ENCODE measurements around the gene SHISA8. TPM values are rescaled to one million over a fixed set of nuclear protein-coding genes. Genes with fewer than 3 reads are reported as not detected.

The SHISA8 gene
- total and polyA plus RNA-seq, 10 donors: 0.51 to 5.9 (median 3.0) TPM

DNA sequence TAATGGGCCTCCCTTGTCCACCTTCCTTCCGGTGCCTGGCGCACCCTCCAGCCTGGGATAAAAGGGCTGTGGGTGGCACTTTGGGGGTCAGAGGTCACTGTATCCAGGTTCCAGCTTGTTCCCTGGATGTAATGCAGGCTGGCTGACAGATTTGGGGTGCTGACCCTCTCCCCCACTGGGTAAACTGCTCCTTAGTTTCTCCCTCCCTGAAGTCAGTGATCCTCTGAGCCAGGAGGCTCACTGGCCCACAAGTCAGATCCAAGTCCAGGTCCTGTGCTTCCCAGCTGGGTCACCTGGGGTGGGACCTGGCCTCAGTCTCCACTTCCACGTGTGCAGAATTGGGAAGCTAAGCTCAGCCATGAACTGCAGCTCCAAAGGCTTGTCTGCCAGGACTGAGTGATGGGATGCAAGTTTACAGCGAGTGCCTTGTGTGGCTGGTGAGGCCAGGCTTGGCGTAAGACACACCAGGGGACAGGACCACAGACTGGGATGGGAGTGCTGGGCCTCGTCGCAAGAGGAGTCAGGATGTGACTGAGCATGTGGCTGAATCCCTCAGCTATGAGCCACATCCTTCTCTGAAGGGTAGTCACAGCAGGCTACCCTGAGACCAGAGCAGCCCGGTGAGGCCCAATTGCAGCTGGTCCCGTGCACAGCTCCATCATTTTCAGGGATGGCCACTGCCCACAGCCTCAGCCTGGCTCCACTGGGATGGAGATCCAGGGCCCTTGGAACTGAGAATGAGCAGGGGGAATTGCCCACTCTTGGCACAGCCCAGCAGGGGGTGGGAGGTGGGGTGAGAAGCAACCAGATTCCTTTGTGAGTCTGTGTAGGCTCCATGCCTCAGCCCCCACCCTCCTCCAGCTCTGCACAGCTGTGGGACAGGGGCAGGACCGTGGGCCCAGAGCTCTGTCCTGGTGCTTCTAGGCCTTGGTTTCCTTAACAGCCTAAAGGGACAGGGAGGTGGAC is 7.2 kb downstream of the SHISA8 start:
- Histone ChIP-seq H3K36me3 (peaks cover 0 to 54% (median 42%) of the 10 kb centered on the region in 6 donors), H3K4me1 (peaks cover 22 to 53% (median 39%) of the 10 kb centered on the region in 6 donors), H3K27ac (peak overlapping the region in 3 of 8 donors; percentile 19 to 74 (median 19)), H3K27me3 (replicated peaks in 1 of 7) (peaks cover 4 to 40% (median 34%) of the 10 kb centered on the region in 7 donors), H3K4me3 (no peak overlapping the region), H3K9me3 (no peaks in the 10 kb centered on the region)
- TF ChIP-seq CTCF (IDR thresholded peaks at IDR 0.05 in 8 of 11, conservative IDR thresholded peaks at IDR 0.05 in 3 of 11) (no peak), POLR2AphosphoS5 (IDR thresholded peaks at IDR 0.05) (peak in 2 of 3 donors; percentile 25 to 32), POLR2A (IDR thresholded peaks at IDR 0.05) (no peak)
- DNase-seq: no peak
- intact Hi-C loops (cut with DNase I; ENCODE audit: low total_unique reads): no loop called here
- 80 to 92% (median 84%) methylated on average over 8 to 10 of the region's 10 CpGs for WGBS, 5 donors

DNA sequence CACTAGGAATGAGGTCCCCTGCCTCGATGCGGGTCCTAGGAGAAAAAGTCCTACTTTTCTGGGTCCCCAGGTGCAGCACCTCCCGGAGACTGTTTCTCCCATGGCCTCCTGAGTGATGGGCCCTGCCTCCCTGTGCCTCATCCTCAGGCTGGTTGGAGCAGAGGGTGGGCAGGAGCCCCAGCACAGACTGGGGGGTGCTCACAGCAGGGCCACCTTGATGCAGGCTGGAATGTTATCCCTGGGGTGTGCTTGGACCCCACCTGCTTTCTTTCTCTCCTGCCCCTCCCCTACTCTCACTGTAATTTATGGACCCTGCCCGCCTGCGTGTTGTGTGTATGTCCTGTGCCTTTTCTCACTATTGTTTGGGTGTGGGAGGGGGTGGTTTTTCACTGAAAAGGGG is 8.1 kb downstream of the SHISA8 start:
- H3K9me3 ChIP-seq: no peaks in the 10 kb centered on the region
- TF ChIP-seq POLR2AphosphoS5 (IDR thresholded peaks at IDR 0.05) (no peak), POLR2A (IDR thresholded peaks at IDR 0.05) (no peak)
- no peak overlapping the region for H3K4me3 ChIP-seq
- peaks cover 0 to 31% (median 25%) of the 10 kb centered on the region in 7 donors for H3K27me3 ChIP-seq (replicated peaks in 1 of 7)
- H3K27ac ChIP-seq: no peak overlapping the region
- 91 to 97% (median 95%) methylated on average over 3 to 5 of the region's 5 CpGs for WGBS, 5 donors
- DNase-seq: no peak
- peaks cover 0 to 63% (median 49%) of the 10 kb centered on the region in 6 donors for H3K36me3 ChIP-seq
- intact Hi-C loops (cut with DNase I; ENCODE audit: low total_unique reads): no loop called here
- peaks cover 22 to 45% (median 39%) of the 10 kb centered on the region in 6 donors for H3K4me1 ChIP-seq

- Histone ChIP-seq H3K27me3 (replicated peaks in 1 of 7) (peaks cover 0 to 19% (median 13%) of the 10 kb centered on the region in 7 donors), H3K4me3 (no peak overlapping the region), H3K9me3 (no peaks in the 10 kb centered on the region), H3K27ac (no peak overlapping the region), H3K36me3 (peaks cover 0 to 75% (median 60%) of the 10 kb centered on the region in 6 donors), H3K4me1 (peaks cover 13 to 33% (median 28%) of the 10 kb centered on the region in 6 donors)
- no peak for TF ChIP-seq POLR2A (IDR thresholded peaks at IDR 0.05)
- TF ChIP-seq POLR2AphosphoS5 (IDR thresholded peaks at IDR 0.05): peak in 1 of 3 donors; percentile 7
- 91 to 97% (median 93%) methylated on average over 22 to 23 of the region's 23 CpGs for WGBS, 5 donors
- no peak for DNase-seq
- intact Hi-C loops (cut with DNase I; ENCODE audit: low total_unique reads): no loop called here
Observed at GRCh38 chr22:41905411-41906202, 9.3 kb downstream of the SHISA8 start.

DNA sequence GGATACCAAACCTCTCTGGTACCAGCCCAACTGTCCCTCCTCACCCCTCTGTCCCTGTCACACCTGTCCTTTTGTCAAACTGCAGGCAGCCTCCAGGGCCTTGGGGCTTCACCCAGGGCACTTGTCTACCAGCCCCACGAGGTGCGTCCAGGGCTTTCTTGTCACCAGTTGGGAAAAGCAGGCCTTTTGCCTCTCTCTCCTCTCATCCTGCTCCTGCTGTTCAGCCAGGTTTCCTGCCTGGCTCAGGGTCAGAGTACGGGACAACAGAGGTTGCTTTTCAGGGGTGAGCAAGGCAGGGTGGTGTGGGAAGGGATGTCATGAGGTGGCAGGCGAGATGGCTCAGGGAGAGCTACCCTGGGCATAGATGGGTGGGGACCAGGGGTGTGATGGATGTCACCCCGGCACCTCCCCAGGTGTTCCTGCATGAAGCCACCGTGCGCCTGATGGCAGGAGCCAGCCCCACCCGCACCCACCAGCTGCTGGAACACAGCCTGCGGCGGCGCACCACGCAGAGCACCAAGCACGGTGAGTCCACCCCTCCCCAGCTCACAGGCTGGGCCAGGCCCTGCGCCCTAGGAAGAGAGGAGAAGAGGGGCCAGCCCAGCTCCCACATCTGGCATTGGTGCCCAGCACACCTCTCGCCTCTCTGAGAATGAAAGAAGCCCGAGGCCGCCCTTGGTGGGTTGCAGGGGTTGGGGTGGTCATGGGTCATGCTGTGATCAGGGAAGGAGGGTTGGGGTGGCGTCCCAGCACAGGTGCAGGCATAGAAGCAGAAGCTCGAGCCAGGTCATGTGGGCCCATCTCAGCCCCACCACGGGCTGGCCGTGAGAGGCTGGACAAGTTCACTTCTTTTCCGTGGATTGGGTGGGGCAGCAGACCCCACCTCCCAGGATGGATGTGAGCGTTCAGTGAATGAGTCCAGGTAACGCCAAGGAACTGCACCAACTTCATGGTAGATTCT is 10.1 kb downstream of the SHISA8 start:
- Histone ChIP-seq H3K27ac (no peak overlapping the region), H3K27me3 (replicated peaks in 1 of 7) (peaks cover 0 to 10% (median 4%) of the 10 kb centered on the region in 7 donors), H3K4me3 (no peak overlapping the region), H3K4me1 (peaks cover 11 to 25% (median 19%) of the 10 kb centered on the region in 6 donors), H3K36me3 (peaks cover 2 to 84% (median 68%) of the 10 kb centered on the region in 6 donors), H3K9me3 (no peaks in the 10 kb centered on the region)
- no peak for TF ChIP-seq POLR2A (IDR thresholded peaks at IDR 0.05)
- peak in 1 of 3 donors; percentile 54 for TF ChIP-seq POLR2AphosphoS5 (IDR thresholded peaks at IDR 0.05)
- TF ChIP-seq CTCF (IDR thresholded peaks at IDR 0.05 in 8 of 11, conservative IDR thresholded peaks at IDR 0.05 in 3 of 11): no peak
- intact Hi-C loops (cut with DNase I; ENCODE audit: low total_unique reads): no loop called here
- no peak for DNase-seq
- WGBS, 5 donors: 87 to 97% (median 92%) methylated on average over 12 to 24 of the region's 24 CpGs

All from spleen (tissue), 11 donors.